Stimulated activated CD8-positive, alpha-beta memory T cell treated with anti-CD3 and anti-CD28 coated beads, Interleukin-12 subunit alpha, Interleukin-12 subunit beta, amount 100 ng/mL, for 1 hour (primary cell): Measurements from ENCODE around the gene TSACC.
"Not testable (repeated sequence)": the region's sequence is repeated elsewhere in the genome, so short reads cannot be mapped to it uniquely, and the experiment has no call there.

Experiments
- DNase-seq: peaks from one replicate; pipeline ENCODE4 v3.0.0-alpha.2; 2020; ENCODE audit warnings: low read depth

The TSACC gene

DNA sequence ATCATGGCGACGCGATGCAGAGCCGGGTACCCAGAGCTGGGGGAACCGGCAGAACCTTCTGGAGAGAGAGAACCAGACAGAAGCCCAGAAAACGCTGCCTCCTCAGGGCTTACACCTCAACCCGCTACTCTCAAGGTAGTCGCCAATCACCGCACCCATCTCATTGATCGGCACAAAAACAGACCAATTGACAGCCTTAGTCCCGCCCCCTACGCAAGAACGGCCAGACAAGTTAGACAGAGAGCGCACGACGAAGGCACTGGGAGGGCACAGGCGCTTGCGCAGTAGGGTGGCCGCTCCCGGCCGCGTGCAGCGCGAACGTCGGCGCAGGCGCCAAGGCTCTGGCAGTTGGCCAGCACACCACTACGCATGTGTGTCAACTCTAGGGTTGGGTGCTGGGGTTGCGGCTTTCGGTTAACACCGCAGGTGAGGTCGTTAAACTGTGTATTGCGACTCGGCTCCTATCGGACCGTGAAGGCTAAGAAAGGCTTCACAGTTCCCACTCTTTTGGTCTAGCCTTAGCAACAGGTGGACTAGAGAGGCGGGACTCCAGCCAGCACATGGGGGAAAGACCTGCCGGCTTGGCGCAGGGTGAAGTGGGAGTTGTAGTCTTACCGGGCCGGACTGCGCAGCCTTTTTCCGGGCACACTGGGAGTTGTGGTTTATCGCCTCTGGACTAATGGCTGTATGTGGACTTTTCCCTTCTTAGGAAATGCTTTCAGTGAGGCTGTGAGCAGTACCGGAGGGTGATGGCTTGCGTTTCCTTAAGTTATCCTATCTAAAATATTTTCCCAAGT is at the start of gene TSACC, which contains the start of gene CCT3:
TSS of gene TSACC (plus strand) at position 347 of the 797 bp plus-strand sequence. CDS start 1,232 bp downstream, outside the sequence.
TSS of gene CCT3 (minus strand) at position 113 of the 797 bp plus-strand sequence. CDS start at position 5, 108 bp downstream.
- peak; percentile 98 for DNase-seq

GRCh38 chr1:156289857-156290256 is 48.5 kb upstream of the TSACC start:
- DNase-seq, result no peak

GRCh38 chr1:156291226-156292061 is 46.9 kb upstream of the TSACC start:
- DNase-seq, result no peak

GRCh38 chr1:156293098-156293434 is 45.3 kb upstream of the TSACC start:
- DNase-seq, result no peak

DNA sequence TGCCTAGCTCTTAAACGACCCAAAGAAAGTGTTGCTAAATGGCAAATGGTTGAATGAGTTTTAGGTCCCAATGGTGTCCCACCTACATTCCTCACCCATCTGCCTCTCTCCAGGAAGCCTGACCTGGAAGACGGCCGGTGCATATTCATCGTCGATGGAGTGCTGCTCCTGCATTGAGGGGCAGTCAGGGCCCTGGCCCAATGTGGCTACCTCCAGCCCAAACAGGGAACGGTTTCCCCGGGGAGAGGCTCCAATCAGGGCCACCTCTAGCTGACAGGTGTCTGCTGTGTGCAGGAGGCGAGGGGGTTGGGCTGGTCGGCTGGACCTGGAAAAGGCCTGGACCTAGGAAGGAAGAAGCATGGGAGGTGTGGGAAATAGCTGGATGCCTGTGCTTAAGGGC is 44.4 kb upstream of the TSACC start:
- no peak for DNase-seq

GRCh38 chr1:156295391-156295947 is 42.9 kb upstream of the TSACC start, which contains the start of gene GLMP:
Gene GLMP, minus strand, starts transcription at chr1:156295679. Its CDS starts 34 bp downstream, at chr1:156295645.
- DNase-seq, result peak; percentile 45

- no peak for DNase-seq
Observed at GRCh38 chr1:156298852-156299357, 39.4 kb upstream of the TSACC start, which contains the start of gene VHLL. Gene VHLL, minus strand, starts transcription at chr1:156299307. Its CDS starts 118 bp downstream, at chr1:156299189.

DNA sequence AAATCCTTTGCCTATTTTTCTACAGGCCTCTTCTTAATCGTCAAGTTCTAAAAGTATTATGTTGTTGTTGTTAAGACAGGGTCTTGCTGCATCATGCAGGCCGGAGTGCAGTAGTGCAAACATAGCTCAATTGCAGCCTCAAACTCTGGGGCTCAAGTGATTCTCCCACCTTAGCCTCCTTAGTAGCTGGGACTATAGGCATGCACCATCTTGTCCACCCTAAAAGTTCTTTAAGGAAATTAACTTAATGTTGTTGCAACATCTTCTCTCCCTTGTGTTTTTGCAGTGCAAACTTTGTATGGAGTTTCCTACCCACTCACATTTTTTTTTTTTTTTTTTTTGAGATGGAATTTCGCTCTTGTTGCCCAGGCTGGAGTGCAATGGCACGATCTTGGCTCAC is 35.1 kb upstream of the TSACC start:
- DNase-seq, result no peak

GRCh38 chr1:156305215-156305614 is 33.1 kb upstream of the TSACC start:
- no peak for DNase-seq

GRCh38 chr1:156308078-156308477 is 30.2 kb upstream of the TSACC start:
- DNase-seq, result no peak

- DNase-seq, result no peak
Observed at GRCh38 chr1:156310962-156311361, 27.4 kb upstream of the TSACC start.

- DNase-seq, result no peak
Observed at GRCh38 chr1:156316909-156317308, 21.4 kb upstream of the TSACC start.

DNA sequence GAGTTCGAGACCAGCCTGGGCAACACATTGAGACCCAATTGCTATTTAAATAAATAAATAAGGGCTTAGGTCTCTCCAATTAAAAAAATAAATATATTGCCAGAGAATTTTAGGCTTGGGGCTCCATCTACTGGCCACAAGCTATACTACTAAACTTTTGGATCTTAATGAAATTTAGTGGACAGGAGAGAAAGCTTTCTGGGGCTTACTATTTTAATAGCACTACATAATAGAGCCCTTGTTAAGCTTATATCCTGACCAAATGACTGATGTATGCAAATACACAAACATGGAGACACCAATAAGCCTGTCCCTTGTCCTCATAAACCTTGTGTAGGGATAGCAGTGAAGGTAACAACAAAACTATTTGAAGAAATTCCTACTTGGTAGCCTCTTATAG is 18.7 kb upstream of the TSACC start:
- no peak for DNase-seq

GRCh38 chr1:156320560-156320959 is 17.8 kb upstream of the TSACC start:
- no peak for DNase-seq

GRCh38 chr1:156323179-156323578 is 15.1 kb upstream of the TSACC start:
- not testable (repeated sequence) for DNase-seq

GRCh38 chr1:156336242-156336641 is 2.1 kb upstream of the TSACC start:
- no peak for DNase-seq

DNA sequence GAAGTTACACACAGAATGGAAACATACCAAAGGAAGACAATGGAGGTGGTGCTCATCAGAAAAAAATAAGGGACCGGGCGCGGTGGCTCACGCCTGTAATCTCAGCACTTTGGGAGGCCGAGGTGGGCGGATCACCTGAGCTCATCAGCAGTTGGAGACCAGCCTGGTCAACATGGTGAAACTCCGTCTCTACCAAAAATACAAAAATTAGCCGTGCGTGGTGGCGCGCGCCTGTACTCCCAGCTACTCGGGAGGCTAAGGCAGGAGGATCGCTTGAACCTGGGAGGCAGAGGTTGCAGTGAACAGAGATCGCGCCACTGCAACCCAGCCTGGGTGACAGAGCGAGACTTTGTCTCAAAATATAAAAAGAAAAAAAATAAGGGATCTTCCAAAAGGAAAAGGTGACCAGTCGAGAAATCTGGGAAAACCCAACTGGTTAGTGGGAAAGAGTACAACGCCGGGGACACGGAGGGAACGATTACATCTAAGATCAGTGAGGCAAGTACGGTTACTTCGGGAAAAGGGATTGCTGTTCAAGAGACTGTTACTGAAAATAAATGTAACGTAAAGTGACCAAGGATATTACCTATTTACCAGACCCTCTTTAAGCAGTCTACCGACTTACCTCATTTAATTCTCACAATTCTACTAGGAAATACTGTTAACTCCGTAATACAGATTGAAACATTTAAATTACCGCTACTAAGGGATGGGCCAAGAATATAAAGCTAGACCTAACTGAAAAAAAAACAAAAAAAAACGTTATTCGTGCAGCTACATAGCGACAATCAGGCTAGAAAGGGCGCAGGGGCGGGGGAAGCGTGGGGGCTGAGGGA is 1.1 kb upstream of the TSACC start:
- no peak for DNase-seq

GRCh38 chr1:156337888-156338179 is 492 bp upstream of the TSACC start:
- no peak for DNase-seq

DNA sequence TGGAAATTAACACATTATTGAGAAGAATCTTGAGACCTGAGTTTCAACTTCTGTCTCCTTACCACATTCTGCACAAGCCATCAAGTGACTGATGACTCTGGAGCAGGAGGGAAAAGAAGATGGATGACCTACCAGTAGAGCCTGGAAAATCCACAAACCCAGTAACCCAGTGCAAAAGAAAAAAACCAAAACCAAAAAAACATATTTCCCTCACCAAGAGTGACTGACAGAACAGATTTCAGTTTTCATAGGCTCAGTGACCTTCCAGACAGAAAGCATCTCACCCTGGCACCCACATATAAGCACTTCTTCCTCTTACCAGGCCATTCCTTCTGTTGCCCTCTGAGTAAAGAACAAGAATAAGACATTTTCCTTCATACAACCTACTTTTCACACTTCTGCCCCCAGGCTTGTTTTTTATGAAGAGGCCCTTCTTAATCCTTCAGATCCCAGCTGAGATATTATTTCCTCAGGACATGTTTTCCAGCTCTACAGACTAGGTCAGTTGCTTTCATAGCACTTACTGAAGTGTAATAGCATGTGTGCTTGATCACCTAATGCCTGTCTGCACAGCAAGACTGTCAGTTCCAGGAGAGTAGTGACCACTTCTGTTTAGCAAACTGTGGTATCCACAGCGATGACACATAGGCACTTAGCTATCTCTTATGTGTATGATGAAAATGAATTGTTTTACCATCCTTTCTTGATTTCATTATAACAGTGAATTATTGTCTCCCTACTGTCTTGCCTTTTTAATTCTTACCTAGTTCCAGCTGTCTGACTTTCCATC is 4.0 kb downstream of the TSACC start:
- DNase-seq, result no peak

DNA sequence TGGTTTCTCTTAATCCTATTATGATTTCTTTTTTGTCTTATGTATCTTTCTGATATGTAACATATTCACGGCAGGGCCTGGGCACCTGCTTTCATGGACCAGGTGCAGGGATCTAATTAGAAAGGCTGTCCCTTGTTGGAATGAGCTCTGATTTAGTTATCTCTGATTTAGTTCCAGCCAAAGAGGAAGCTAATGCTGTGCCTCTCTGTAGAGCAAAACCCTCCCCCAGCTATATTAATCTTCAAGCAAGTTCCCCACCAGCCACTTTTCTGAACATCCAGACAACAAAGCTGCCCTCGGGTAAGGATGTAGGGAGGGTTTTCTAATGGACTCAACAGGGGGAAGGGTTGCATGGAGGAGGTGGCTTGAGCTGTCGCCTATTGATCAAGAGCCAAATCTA is 6.1 kb downstream of the TSACC start:
- no peak for DNase-seq

DNA sequence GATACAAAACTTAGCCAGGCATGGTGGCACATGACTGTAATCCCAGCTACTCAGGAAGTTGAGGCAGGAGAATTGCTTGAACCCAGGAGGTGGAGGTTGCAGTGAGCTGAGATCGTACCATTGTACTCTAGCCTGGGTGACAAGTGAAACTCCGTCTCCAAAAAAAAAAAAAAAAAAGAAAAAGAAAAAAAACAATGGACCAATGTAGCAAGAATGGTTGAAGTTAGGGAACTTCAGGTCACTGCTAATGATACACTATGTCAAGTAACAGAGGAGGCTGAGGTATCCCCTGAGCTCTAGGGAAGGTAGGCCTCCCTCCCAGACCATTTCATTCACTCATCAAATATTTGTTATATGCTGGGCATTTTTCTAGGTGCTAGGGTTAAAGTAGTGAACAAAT is 7.7 kb downstream of the TSACC start:
- not testable (repeated sequence) for DNase-seq
